Transverse colon (tissue), 3 donors: Measurements from ENCODE around the gene NCF2.

Source experiments
- CTCF ChIP-seq, 5 experiments: fragments of 200-600 bp in 3 of 5; fragments of 450-650 bp in 2 of 5; sonication (generic) in 3 of 5; IDR thresholded peaks; 1 replicate in 2 of 5; 2 replicates in 3 of 5; pipeline ENCODE4 v1.5.1; 2016 to 2017; ENCODE audit warnings: antibody characterized with exemption in 5 of 5, inconsistent platforms in 3 of 5, mild to moderate bottlenecking in 2 of 5, moderate library complexity in 1 of 5
- POLR2A ChIP-seq: fragments of 450-650 bp; IDR thresholded peaks from one replicate; pipeline ENCODE4 v1.6.1; 2016; ENCODE audit warnings: antibody characterized with exemption, mild to moderate bottlenecking, moderate library complexity

GRCh38 chr1:183569141-183569540 lies 21.1 kb downstream of the NCF2 start:
- TF ChIP-seq POLR2A (no peak), CTCF (IDR thresholded peaks at IDR 0.05) (no peak)
